ENCODE data around the gene CNTLN.
"Not testable (repeated sequence)": the region's sequence is repeated elsewhere in the genome, so short reads cannot be mapped to it uniquely, and the experiment has no call there.

Gene CNTLN

GRCh38 chr9:17487467-17487866, 352.6 kb downstream of the CNTLN start:
- TF ChIP-seq Cebpa-rat (IDR thresholded peaks at IDR 0.05): no peak
- H3K27ac ChIP-seq: no peak overlapping the region
- H3K36me3 ChIP-seq: no peaks in the 10 kb centered on the region
- H3K27me3 ChIP-seq: no peaks in the 10 kb centered on the region
- H3K4me1 ChIP-seq: no peaks in the 10 kb centered on the region
- H3K9me3 ChIP-seq: no peaks in the 10 kb centered on the region
- H3K4me2 ChIP-seq: no peak overlapping the region
- H3K9ac ChIP-seq: no peak overlapping the region
- no peak overlapping the region for H3K4me3 ChIP-seq
- H4K20me1 ChIP-seq: no peaks in the 10 kb centered on the region

GRCh38 chr9:17488662-17489061, 353.8 kb downstream of the CNTLN start:
- no peaks in the 10 kb centered on the region for H3K4me1 ChIP-seq
- no peaks in the 10 kb centered on the region for H3K9me3 ChIP-seq
- no peaks in the 10 kb centered on the region for H3K36me3 ChIP-seq
- H4K20me1 ChIP-seq: no peaks in the 10 kb centered on the region
- H3K27me3 ChIP-seq: no peaks in the 10 kb centered on the region
- H3K4me2 ChIP-seq: no peak overlapping the region
- H3K4me3 ChIP-seq: no peak overlapping the region
- no peak overlapping the region for H3K27ac ChIP-seq
- no peak for TF ChIP-seq Cebpa-rat (IDR thresholded peaks at IDR 0.05)
- no peak overlapping the region for H3K9ac ChIP-seq

GRCh38 chr9:17490110-17490509, 355.3 kb downstream of the CNTLN start:
- no peak for TF ChIP-seq Cebpa-rat (IDR thresholded peaks at IDR 0.05)
- H3K27ac ChIP-seq: no peak overlapping the region
- no peak overlapping the region for H3K4me2 ChIP-seq
- no peaks in the 10 kb centered on the region for H3K4me1 ChIP-seq
- H3K9ac ChIP-seq: no peak overlapping the region
- no peaks in the 10 kb centered on the region for H3K36me3 ChIP-seq
- no peak overlapping the region for H3K4me3 ChIP-seq
- no peaks in the 10 kb centered on the region for H3K9me3 ChIP-seq
- H4K20me1 ChIP-seq: no peaks in the 10 kb centered on the region
- H3K27me3 ChIP-seq: no peaks in the 10 kb centered on the region

- no peak for TF ChIP-seq Cebpa-rat (IDR thresholded peaks at IDR 0.05)
- Histone ChIP-seq H3K4me2 (no peak overlapping the region), H3K4me3 (no peak overlapping the region), H3K27me3 (no peaks in the 10 kb centered on the region), H3K9ac (no peak overlapping the region), H3K36me3 (0 out of 2 replicates have a peak, but pooled peaks cover 5% of the 10 kb centered on the region), H4K20me1 (no peaks in the 10 kb centered on the region), H3K27ac (no peak overlapping the region), H3K4me1 (no peaks in the 10 kb centered on the region), H3K9me3 (no peaks in the 10 kb centered on the region)
Measured at GRCh38 chr9:17491780-17492179, 356.9 kb downstream of the CNTLN start.

- no peak overlapping the region for H3K4me2 ChIP-seq
- no peaks in the 10 kb centered on the region for H3K9me3 ChIP-seq
- no peak for TF ChIP-seq Cebpa-rat (IDR thresholded peaks at IDR 0.05)
- no peaks in the 10 kb centered on the region for H3K36me3 ChIP-seq
- H4K20me1 ChIP-seq: no peaks in the 10 kb centered on the region
- no peaks in the 10 kb centered on the region for H3K27me3 ChIP-seq
- no peak overlapping the region for H3K9ac ChIP-seq
- no peak overlapping the region for H3K4me3 ChIP-seq
- no peak overlapping the region for H3K27ac ChIP-seq
- H3K4me1 ChIP-seq: no peaks in the 10 kb centered on the region
Measured at GRCh38 chr9:17503196-17503595, 368.4 kb downstream of the CNTLN start.

- H3K4me2 ChIP-seq: no peak overlapping the region
- no peaks in the 10 kb centered on the region for H4K20me1 ChIP-seq
- no peaks in the 10 kb centered on the region for H3K36me3 ChIP-seq
- no peaks in the 10 kb centered on the region; the same call in 1 of the 2 replicates for H3K27me3 ChIP-seq
- no peaks in the 10 kb centered on the region for H3K4me1 ChIP-seq
- H3K9me3 ChIP-seq: no peaks in the 10 kb centered on the region
- TF ChIP-seq Cebpa-rat (IDR thresholded peaks at IDR 0.05): no peak
- H3K4me3 ChIP-seq: no peak overlapping the region
- no peak overlapping the region for H3K27ac ChIP-seq
- H3K9ac ChIP-seq: no peak overlapping the region
Measured at GRCh38 chr9:17509151-17509550, 374.3 kb downstream of the CNTLN start.

- no peak overlapping the region for H3K9ac ChIP-seq
- no peak overlapping the region for H3K4me3 ChIP-seq
- no peaks in the 10 kb centered on the region; the same call in 1 of the 2 replicates for H3K27me3 ChIP-seq
Measured at GRCh38 chr9:17509701-17510100, 374.9 kb downstream of the CNTLN start.

GRCh38 chr9:17519761-17520160, 384.9 kb downstream of the CNTLN start:
- Histone ChIP-seq H3K36me3 (no peaks in the 10 kb centered on the region), H3K9ac (no peak overlapping the region), H3K4me2 (no peak overlapping the region), H3K27me3 (no peaks in the 10 kb centered on the region), H3K4me1 (no peaks in the 10 kb centered on the region), H3K9me3 (no peaks in the 10 kb centered on the region), H3K27ac (no peak overlapping the region), H3K4me3 (no peak overlapping the region), H4K20me1 (no peaks in the 10 kb centered on the region)
- TF ChIP-seq Cebpa-rat (IDR thresholded peaks at IDR 0.05): no peak

More at GRCh38 chr9:17509701-17510100, 374.9 kb downstream of the CNTLN start:
- H3K4me1 ChIP-seq: no peaks in the 10 kb centered on the region
- no peak for TF ChIP-seq Cebpa-rat (IDR thresholded peaks at IDR 0.05)
- no peaks in the 10 kb centered on the region for H4K20me1 ChIP-seq
- H3K9me3 ChIP-seq: no peaks in the 10 kb centered on the region
- H3K36me3 ChIP-seq: no peaks in the 10 kb centered on the region
- no peak overlapping the region for H3K27ac ChIP-seq
- no peak overlapping the region for H3K4me2 ChIP-seq

- H3K4me3 ChIP-seq: no peak overlapping the region
- H3K4me2 ChIP-seq: no peak overlapping the region
- H3K9ac ChIP-seq: no peak overlapping the region
- no peak for TF ChIP-seq Cebpa-rat (IDR thresholded peaks at IDR 0.05)
- no peaks in the 10 kb centered on the region for H4K20me1 ChIP-seq
- H3K4me1 ChIP-seq: no peaks in the 10 kb centered on the region
- no peaks in the 10 kb centered on the region for H3K36me3 ChIP-seq
- no peaks in the 10 kb centered on the region for H3K27me3 ChIP-seq
- no peak overlapping the region for H3K27ac ChIP-seq
- no peaks in the 10 kb centered on the region for H3K9me3 ChIP-seq
Measured at GRCh38 chr9:17520268-17521064, 385.6 kb downstream of the CNTLN start.

- no peak overlapping the region for H3K9ac ChIP-seq
Measured at GRCh38 chr9:17521100-17521855, 386.4 kb downstream of the CNTLN start.

GRCh38 chr9:17526726-17527125, 391.9 kb downstream of the CNTLN start:
- not testable (repeated sequence) for H3K9me3 ChIP-seq, H3K4me2 ChIP-seq, H3K27me3 ChIP-seq, H3K4me1 ChIP-seq, H3K36me3 ChIP-seq, H3K27ac ChIP-seq, H3K4me3 ChIP-seq, H3K9ac ChIP-seq, H4K20me1 ChIP-seq

More at GRCh38 chr9:17521100-17521855, 386.4 kb downstream of the CNTLN start:
- Histone ChIP-seq H4K20me1 (no peaks in the 10 kb centered on the region), H3K27me3 (no peaks in the 10 kb centered on the region), H3K9me3 (no peaks in the 10 kb centered on the region), H3K4me1 (no peaks in the 10 kb centered on the region), H3K36me3 (no peaks in the 10 kb centered on the region), H3K4me3 (no peak overlapping the region), H3K4me2 (no peak overlapping the region), H3K27ac (no peak overlapping the region)
- TF ChIP-seq Cebpa-rat (IDR thresholded peaks at IDR 0.05): no peak

Data from BLaER1 (cell line).